Activated CD4-positive, alpha-beta T cell treated with anti-CD3 and anti-CD28 coated beads for 1 hour (primary cell): ENCODE data around the gene CLEC19A.

ENCODE experiments used
- DNase-seq: peaks from one replicate; pipeline ENCODE4 v3.0.0-alpha.2; 2020

Gene CLEC19A

DNA sequence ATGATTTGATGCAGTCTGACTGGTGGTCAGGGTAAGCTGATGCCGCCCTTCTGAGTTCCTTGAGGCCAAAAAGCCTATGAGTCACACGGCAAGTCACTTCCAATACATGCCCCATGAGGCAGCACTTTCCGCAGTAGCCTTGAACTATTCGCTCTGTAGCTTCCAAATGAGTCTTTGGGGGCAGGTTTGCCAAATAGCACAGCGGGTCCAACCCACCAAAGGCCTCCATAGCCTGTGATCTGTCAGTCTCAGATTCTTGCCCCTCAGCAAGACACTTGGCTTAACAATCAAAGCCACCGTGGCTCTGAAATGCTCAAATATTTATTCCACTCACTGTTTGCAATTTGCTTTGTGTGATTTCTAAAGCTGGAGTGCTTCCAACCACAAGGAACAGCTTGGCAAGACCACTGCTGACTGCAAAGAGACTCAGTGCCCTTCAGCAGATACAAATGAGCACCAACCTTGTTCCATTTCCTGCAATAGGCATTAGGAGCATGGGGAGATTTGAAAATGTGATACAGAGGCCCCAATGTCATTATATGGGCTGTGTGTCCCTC lies 45.4 kb downstream of the CLEC19A start:
- DNase-seq = no peak

DNA sequence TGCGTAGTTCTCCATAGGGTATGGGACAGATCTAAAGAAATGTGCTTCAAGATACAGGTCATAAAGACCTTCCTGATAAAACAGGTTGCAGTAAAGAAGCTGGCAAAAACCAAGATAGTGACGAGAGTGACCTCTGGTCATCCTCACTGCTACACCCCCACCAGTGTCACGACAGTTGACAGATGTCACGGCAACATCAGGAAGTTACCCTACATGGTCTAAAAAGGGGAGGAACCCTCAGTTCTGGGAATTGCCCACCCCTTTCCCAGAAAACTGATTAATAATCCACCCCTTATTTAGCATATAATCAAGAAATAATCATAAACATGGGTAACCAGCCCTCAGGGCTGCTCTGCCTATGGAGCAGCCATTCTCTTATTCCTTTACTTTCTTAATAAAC lies 46.3 kb downstream of the CLEC19A start:
- no peak for DNase-seq

DNA sequence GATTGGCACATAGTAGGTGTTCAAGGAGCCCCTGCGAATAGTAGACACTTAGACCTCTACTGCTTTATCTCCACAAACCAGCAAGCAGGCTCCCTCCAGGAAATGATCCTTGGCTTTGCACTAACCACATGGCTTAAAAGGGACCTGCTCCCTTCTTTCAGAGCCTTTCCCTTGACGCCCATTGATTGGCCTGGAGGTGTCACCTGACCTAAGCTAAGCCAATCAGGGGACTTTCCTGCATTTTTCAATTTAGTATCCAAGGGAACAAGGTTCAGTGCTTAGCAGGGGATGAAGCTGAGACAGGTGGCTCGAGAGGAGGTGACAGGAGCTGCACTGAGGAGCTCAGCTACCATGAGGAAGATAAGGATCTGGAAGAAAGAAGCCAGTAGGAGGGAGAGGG lies 52.8 kb downstream of the CLEC19A start:
- DNase-seq = no peak

DNA sequence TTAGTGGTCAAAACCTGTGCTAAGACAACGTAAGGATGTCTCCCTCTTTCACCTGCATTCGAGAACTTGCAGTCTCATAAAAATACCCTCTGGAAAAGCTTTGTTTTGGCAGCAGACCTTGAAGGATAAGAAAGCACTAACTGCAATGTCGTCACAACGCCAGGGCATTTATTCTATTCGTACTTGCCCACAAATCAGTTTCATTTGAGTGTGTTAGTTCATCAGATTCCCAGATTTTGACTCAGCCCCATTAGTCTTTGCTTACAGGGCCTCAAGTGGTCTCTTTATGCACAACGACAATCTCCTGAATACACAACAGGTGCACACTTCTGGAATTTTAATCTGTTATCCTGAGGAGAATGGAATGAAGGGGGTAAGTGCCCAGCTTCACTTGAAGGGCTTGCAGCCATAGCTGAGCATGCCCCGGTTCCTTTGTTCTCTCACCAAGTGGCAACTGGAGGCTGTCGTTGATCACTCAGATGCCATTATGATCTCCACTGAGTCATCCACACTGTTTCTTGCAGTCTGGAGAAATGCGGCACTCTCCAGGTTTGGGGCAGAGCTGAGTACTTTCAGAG lies 58.8 kb downstream of the CLEC19A start:
- DNase-seq = no peak

DNA sequence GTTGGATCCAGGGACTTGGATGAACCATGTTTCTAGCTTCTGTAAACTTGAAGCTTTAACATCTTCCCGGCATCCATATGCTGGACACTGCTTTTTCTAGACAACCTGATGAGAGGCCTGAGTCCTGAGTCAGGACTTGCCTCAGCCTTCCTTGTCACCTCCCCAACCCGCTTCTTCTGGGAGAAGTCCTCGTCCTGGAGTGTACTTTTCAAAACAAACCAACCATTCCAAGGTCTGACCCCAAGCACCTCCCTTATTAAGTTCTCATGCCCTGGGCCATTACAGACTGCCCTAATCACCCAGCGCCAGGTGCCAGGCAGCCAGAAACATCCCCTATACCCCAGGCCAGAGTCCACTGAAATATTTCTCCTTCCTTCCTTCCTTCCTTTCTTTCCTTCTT lies 59.4 kb downstream of the CLEC19A start:
- no peak for DNase-seq

DNA sequence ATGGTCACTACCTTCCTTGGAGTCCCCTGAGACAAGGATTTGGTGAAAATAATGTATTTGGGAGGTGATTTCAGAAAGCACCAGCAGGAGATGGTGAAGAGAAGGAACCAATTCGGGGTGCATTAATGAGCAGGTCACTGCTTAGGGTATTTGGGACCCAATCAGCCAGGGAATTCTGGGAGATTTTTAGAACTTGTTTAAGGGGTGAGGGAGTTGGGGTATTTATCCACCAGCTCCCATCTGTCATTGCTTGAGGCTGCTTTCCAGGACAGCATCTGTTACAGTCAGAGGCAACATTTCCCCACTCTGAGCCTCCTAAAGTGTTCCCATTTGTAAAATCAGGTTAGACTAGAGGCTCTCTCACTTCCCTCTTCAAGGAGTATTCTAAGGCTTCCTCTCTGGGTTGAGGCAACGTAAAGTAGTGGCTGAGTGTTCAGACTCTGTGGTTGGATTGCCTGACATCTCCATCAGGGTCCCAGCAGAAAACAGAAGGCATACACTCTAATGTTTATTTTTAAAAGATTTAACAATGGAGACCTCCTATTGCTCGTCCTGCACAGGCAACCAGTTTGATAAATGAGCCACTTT lies 60.9 kb downstream of the CLEC19A start:
- no peak for DNase-seq

DNA sequence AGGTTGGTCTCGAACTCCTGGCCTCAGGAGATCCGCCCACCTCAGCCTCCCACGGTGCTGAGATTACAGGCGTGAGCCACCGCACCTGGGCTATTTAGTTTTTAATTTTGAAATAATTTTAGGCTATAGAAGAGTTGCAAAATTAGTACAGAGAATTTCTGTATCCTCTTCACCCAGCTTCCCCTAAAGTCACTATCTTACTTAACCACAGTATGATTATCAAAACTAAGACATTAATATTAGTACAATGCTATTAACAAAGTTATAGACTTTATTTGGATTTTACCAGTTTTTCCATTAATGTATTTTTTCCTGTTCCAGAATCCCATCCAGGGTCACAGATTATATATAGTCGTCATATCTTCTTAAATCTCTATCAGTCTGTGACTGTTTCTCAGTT lies 62.6 kb downstream of the CLEC19A start:
- DNase-seq = no peak

DNA sequence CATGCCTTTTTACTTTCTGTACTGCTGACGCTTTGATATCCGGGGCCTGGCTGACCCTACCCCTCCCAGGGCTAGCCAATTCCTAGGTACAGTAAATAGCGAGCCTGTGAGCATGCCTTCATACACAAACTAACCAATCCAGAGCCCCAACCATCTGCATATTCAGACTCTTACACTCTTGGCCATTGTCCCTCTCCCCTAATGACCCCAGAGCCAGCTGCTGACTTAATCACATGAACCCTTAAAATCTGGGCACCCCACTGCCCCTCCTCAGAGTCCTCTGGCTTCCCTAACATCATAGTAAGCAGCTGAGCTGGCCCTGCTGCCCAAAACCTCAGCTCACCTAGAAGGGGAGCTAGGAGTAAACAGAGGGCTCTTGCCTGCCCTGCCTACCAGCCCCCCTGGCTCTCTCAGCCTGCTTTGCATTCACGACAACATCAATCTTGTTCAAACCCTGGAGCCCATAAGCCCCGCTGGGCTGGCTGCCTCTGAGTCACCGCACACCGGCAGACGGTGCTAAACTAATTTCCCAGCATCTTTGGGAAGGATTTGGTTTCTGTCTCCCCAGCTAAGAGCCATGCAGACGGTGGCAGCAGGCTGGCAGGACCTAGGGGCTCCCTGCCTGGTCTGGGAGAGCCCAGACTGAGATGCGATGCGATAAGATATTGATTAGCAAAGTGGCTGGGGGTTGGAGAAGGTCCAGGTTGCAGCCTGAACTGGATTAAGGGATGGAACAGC lies 63.2 kb downstream of the CLEC19A start:
- no peak for DNase-seq

DNA sequence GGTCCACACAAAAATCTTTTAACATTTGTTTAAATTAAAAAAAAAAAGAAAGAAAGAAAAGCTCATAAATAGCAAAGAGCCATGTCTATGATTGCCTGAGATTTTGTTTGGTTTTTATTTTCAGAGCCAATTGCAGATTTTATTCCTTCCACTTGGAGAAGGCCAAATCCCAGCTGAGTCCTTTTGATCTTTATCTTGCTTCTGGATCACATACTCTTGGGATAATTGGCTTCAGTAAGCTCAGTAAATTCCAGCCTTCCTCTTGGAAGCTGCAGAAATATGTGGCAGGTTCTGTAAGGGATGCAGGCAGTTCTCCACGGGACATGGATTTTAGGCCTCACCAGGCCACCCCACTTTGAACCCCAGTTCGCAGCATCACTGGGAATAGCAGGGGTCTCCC lies 68.8 kb downstream of the CLEC19A start:
- no peak for DNase-seq

DNA sequence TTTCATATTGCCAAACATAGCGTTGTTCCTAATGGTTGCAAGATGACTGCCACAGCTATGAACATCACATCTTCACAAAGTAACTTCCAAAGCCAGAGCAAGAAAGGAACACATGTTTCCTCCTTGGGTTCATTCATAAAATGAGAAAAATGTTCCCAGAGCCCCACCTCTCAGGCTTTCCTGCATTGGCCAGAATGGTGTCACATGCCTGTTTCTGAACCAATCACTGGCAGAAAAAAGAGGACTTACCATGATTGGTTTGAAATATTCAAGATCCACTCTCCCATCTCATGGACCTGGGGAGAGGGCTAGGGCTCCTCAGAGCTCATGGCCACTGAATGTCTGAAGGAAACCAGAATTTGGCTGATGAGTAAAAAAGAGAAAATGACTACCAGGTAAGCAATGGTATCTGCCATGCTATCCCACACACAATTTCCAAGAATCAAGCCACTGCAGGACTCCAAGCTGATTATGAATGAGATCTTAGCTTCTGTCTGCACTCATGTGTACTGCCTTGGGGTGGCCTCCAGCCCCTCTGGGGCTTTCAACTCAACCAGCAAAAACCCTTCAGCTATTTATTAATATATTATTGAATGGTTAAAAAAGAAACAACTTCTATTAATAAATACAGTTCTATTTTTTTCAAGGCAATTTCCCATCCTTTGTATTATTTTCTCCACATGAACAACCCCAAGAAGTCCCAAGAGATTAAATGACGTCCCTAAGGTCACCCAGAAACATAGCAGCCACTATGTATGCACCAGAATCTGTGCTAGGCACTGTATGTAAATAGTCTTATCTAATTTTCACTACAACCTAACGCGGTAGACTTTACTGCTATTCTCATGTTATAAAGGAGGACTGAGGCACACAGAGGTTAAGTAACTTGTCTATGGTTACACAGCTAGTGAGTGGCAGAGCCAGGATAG lies 70.8 kb downstream of the CLEC19A start:
- no peak for DNase-seq

DNA sequence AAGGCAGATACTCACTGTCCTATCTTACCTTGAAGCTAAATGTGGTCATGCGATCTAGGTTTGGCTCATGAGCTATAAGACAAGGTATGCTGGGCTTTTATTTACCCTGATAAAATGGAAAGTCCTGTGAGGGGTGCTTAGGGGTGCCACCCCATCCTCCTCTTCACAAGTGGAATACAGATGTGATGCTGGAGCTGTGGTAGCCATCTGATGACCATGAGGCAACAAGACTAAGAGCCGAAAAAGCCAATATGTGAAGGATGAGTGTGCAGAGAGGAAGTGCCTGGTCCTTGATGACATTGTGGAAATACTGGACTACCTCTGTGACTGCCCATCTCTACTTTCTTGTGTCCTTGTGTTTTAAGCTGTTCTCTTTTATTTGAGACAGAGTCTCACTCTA lies 74.0 kb downstream of the CLEC19A start:
- no peak for DNase-seq
